DND-41 (cell line): ENCODE data around the gene METAP1D.

ENCODE experiments used
- ATAC-seq: fragments of 200-7000 bp; cut with Tn5 transposase; 3 replicates; pipeline ENCODE4 v1.9.1; 2021; ENCODE audit warnings: low read depth; ENCODE audit not compliant: insufficient read depth
- DNase-seq: peaks from one replicate; pipeline ENCODE4 v3.0.0-alpha.2; 2020
- H2AFZ ChIP-seq: 2 replicates; pipeline ENCODE4 v1.6.0; 2012; ENCODE audit warnings: low read depth, low read length
- H3K27ac ChIP-seq: 2 replicates; pipeline ENCODE4 v1.5.1; 2012; ENCODE audit warnings: low read length, inconsistent platforms
- H3K27me3 ChIP-seq: fragments of 200-600 bp; sonication (generic); 2 replicates; pipeline ENCODE4 v1.6.0; 2012; ENCODE audit warnings: low read length, mild to moderate bottlenecking, inconsistent platforms; ENCODE audit not compliant: insufficient read depth, poor library complexity
- H3K36me3 ChIP-seq: 2 replicates; pipeline ENCODE4 v1.5.1; 2012; ENCODE audit warnings: low read length, inconsistent platforms; ENCODE audit not compliant: insufficient read depth
- H3K4me1 ChIP-seq: 2 replicates; pipeline ENCODE4 v1.5.1; 2012; ENCODE audit warnings: mild to moderate bottlenecking, low read length; ENCODE audit not compliant: insufficient read depth
- H3K4me2 ChIP-seq: 2 replicates; pipeline ENCODE4 v1.6.0; 2012; ENCODE audit warnings: mild to moderate bottlenecking, moderate library complexity, low read length, inconsistent platforms; ENCODE audit not compliant: insufficient read depth
- H3K4me3 ChIP-seq, 2 experiments: fragments of 200-600 bp in 1 of 2; shearing (Covaris generic) in 1 of 2; 2 replicates each; pipeline ENCODE4 v1.5.1; 2012 to 2016; ENCODE audit warnings: inconsistent platforms in 2 of 2, low read length in 2 of 2, mild to moderate bottlenecking in 2 of 2, low read depth in 1 of 2, moderate library complexity in 1 of 2
- H3K79me2 ChIP-seq: 2 replicates; pipeline ENCODE4 v1.6.0; 2012; ENCODE audit warnings: low read length, inconsistent platforms; ENCODE audit not compliant: insufficient read depth
- H3K9ac ChIP-seq: 2 replicates; pipeline ENCODE4 v1.6.0; 2012; ENCODE audit warnings: low read depth, mild to moderate bottlenecking, inconsistent platforms, low read length, moderate library complexity
- H3K9me3 ChIP-seq: 2 replicates; pipeline ENCODE4 v1.5.1; 2012; ENCODE audit warnings: low read length, moderate library complexity, mild to moderate bottlenecking, inconsistent platforms; ENCODE audit not compliant: insufficient read depth, severe bottlenecking
- H4K20me1 ChIP-seq: 2 replicates; pipeline ENCODE4 v1.6.0; 2012; ENCODE audit warnings: low read length; ENCODE audit not compliant: insufficient read depth
- EZH2 ChIP-seq: IDR thresholded peaks from 3 replicates; pipeline ENCODE4 v1.6.1; 2012; ENCODE audit warnings: borderline replicate concordance, low read depth, mild to moderate bottlenecking, moderate library complexity, low read length, inconsistent platforms; ENCODE audit not compliant: severe bottlenecking
- TF ChIP-seq, protein P1 (sequence below): IDR thresholded peaks from 2 replicates; pipeline ENCODE4 v1.5.1; 2012; ENCODE audit warnings: borderline replicate concordance, low read length, moderate library complexity, mild to moderate bottlenecking; ENCODE audit not compliant: poor library complexity, severe bottlenecking; ENCODE audit errors: extremely low read depth

Gene METAP1D

DNA sequence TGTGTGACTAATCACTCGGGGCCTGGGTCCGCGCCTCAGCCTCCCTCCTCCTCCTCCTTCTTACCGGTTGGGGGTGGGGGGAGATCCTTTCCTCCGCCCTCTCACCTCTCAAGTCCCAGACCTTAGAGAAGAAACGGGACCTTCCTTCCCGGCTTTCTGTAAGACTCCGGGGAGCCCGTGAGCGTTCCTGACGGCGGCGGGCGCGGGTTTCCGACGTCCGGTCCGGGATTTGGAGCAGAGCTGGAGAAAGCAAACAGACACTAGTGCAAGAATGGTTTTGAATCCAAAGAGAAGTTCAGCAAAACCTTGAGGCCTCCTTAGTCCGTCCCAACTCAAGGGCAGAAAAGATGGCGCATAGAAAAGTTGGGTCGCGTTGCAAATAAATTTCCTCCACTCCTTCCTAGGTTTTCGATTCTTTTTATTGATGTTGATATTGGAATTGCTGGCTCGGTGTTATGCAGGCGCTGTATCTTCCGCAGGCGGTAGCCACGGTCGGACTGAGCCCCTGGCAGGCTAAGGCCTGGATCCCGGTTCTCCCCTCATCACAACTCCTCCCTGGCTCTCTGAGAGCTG, 87.5 kb downstream of the METAP1D start:
- no peaks in the 10 kb centered on the region for H4K20me1 ChIP-seq
- TF ChIP-seq, protein P1, sequence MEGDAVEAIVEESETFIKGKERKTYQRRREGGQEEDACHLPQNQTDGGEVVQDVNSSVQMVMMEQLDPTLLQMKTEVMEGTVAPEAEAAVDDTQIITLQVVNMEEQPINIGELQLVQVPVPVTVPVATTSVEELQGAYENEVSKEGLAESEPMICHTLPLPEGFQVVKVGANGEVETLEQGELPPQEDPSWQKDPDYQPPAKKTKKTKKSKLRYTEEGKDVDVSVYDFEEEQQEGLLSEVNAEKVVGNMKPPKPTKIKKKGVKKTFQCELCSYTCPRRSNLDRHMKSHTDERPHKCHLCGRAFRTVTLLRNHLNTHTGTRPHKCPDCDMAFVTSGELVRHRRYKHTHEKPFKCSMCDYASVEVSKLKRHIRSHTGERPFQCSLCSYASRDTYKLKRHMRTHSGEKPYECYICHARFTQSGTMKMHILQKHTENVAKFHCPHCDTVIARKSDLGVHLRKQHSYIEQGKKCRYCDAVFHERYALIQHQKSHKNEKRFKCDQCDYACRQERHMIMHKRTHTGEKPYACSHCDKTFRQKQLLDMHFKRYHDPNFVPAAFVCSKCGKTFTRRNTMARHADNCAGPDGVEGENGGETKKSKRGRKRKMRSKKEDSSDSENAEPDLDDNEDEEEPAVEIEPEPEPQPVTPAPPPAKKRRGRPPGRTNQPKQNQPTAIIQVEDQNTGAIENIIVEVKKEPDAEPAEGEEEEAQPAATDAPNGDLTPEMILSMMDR = no peak
- no peak for TF ChIP-seq EZH2
- H3K4me3 ChIP-seq = no peak overlapping the region

DNA sequence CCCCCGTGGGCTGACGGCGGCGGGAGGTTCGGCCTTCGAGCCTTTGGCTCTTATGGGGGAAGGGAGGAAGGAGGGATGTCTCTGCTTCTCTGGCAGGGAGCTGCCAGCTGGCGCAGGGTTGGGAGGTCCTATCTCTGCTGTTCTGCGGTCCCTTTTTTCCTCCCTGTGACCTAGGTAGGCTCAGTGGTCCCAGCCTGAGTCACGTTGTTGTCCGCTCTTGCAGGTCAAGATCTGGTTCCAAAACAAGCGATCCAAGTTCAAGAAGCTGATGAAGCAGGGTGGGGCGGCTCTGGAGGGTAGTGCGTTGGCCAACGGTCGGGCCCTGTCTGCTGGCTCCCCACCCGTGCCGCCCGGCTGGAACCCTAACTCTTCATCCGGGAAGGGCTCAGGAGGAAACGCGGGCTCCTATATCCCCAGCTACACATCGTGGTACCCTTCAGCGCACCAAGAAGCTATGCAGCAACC, 88.1 kb downstream of the METAP1D start:
- no peak for DNase-seq
- H4K20me1 ChIP-seq = no peaks in the 10 kb centered on the region
- H3K9ac ChIP-seq = no peak overlapping the region
- H3K4me2 ChIP-seq = no peak overlapping the region
- ATAC-seq = no peak
- H3K4me1 ChIP-seq = peaks cover 20% of the 10 kb centered on the region
- H3K4me3 ChIP-seq = no peak overlapping the region
- H3K9me3 ChIP-seq = no peaks in the 10 kb centered on the region
- no peak for TF ChIP-seq EZH2
- TF ChIP-seq, protein P1 = no peak
- H3K36me3 ChIP-seq = peaks cover 8% of the 10 kb centered on the region
- H2AFZ ChIP-seq = no peak overlapping the region
- H3K27ac ChIP-seq = no peak overlapping the region
- H3K79me2 ChIP-seq = no peaks in the 10 kb centered on the region
- H3K27me3 ChIP-seq = peaks cover 9% of the 10 kb centered on the region

More for the DNA sequence above, 87.5 kb downstream of the METAP1D start:
- Histone ChIP-seq H3K9me3 (no peaks in the 10 kb centered on the region), H3K27me3 (peaks cover 4% of the 10 kb centered on the region), H3K79me2 (no peaks in the 10 kb centered on the region), H3K4me2 (no peak overlapping the region), H2AFZ (no peak overlapping the region), H3K4me1 (peaks cover 20% of the 10 kb centered on the region), H3K27ac (no peak overlapping the region), H3K9ac (no peak overlapping the region), H3K36me3 (peaks cover 8% of the 10 kb centered on the region)
- ATAC-seq (no peak), DNase-seq (no peak)

DNA sequence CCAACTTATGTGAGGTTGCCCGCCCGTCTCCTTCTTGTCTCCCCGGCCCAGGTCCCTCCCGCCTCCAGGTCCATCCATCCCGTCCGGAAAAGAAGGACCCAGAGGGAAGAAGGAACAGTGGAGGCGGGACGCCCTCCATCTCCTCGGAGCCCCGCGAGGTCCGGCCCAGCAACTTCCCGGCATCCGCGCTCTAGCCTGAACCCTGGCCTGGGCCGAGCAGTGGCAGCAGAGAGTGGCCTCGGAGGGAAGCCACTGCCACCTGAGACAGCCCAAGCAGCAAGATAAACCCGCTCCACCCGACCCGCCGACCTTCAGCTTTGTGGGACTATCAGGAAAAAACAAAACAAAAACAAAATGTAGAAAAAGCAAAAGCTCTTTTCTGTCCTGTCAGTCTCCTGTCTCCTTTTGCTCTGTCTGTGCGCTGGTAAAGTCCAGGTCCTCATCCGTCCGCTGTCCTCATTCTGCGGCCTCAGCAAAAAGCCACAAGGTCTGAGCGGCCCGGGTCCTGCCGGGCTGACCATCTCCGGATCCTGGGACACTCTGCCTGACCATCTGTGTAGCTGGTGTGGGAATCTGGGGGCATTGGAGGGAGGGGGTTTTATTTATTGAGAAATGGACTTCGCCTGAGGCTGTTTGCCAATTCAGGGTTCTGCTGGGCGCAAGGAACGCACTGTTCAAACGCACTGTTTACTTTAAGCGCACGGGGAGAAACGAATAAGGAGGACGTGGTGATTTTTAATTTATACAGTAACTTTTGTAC, 88.7 kb downstream of the METAP1D start:
- Histone ChIP-seq H3K27ac (no peak overlapping the region), H3K4me1 (peaks cover 20% of the 10 kb centered on the region), H3K4me3 (no peak overlapping the region), H3K9ac (no peak overlapping the region), H3K79me2 (no peaks in the 10 kb centered on the region), H3K36me3 (peaks cover 8% of the 10 kb centered on the region), H3K27me3 (peaks cover 10% of the 10 kb centered on the region), H4K20me1 (no peaks in the 10 kb centered on the region), H3K4me2 (no peak overlapping the region), H2AFZ (no peak overlapping the region), H3K9me3 (no peaks in the 10 kb centered on the region)
- no peak for TF ChIP-seq EZH2
- TF ChIP-seq, protein P1 = no peak
- ATAC-seq = no peak
- no peak for DNase-seq
